GM19463 (cell line): ENCODE results near the gene BTBD9.

Experiments used
- ATAC-seq: cut with Tn5 transposase; IDR thresholded peaks from one replicate; pipeline ENCODE4 v1.9.1; 2021; ENCODE audit warnings: mild to moderate bottlenecking, moderate library complexity; ENCODE audit not compliant: unreplicated experiment

Gene BTBD9

GRCh38 chr6:38403548-38403947, 236.2 kb downstream of the BTBD9 start:
- ATAC-seq, result no peak

DNA sequence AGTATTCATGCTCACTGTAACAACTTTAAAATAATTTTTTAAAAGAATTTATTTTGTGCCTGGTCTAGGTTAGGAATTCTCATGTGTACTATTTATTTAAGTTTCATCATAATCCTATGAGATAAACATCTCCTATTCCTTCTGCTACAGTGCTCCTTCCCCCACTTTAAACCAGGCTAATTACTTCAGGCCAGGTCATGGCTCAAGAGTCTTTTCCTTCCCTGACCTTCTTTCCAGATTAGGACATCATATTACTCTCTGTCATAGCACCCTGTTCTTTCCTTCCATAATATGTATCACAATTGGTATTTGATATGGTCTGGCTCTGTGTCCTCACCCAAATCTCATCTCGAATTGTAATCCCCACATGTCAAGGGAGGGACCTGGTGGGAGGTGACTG, 239.0 kb downstream of the BTBD9 start:
- ATAC-seq, result no peak

- ATAC-seq, result no peak
Observed at GRCh38 chr6:38400101-38400500, 239.6 kb downstream of the BTBD9 start.

- no peak for ATAC-seq
Observed at GRCh38 chr6:38396209-38396608, 243.5 kb downstream of the BTBD9 start.

- no peak for ATAC-seq
Observed at GRCh38 chr6:38393986-38394385, 245.7 kb downstream of the BTBD9 start.

DNA sequence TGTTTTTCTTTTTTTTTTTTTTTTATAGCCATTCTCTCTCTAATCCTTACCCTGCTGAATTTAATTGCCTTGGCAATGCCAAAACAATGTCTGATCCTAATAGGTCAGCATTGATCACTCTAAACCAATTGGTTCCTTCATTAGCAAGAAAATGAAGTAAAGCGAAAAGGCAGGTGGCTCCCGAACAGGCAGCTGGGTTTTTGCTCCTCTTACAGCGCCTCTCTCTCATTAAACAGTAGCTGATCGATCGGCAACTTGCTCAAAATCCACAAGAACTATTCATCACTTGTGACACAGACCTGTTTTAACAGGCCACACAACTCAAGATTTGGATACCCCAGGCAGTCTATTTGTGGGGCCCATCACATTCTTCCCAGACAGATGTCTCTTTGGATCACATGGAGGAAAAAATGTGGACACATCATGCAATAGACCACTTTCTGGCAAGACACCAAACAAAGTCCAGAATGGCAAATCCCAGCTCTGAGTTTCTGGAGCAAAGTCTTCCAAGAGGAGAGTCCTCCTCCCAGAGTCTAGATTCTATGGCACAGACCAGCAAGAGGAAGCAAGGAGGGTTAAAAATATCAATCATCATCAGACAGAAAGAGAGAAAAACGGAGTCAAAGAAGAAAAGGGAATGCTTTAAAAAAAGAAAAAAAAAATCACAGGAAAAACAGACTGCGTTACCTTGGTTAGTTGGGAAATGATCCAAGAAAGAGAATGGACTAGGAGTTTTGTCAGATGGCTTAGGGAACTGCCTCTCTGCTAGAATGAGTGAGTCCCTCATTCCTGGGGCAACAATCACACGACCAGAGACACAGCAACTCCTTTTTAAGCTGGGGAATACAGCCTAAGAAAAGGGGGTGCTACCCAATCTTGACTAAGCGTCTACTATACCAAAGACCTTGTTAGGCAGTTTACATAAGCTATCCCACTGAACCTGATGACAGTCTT, 247.8 kb downstream of the BTBD9 start:
- ATAC-seq, result no peak

GRCh38 chr6:38391206-38391605, 248.5 kb downstream of the BTBD9 start:
- no peak for ATAC-seq

DNA sequence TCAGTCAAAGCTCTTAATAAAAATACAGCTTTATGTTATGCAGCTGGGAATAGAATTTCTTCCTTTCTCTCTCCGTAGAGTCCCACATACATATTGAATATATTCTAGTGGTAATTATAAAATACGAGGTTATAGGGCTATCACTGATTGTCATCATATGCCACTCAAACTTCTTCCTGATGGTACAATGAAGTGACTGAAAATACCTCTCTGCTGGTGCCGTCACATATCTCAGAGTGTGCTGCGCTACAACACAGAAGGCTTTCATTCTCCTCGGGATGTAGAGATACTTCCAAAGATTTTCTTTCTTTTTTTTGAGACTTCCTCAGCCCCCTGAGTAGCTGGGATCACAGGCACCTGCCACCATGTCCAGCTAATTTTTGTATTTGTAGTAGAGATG, 249.9 kb downstream of the BTBD9 start:
- no peak for ATAC-seq

DNA sequence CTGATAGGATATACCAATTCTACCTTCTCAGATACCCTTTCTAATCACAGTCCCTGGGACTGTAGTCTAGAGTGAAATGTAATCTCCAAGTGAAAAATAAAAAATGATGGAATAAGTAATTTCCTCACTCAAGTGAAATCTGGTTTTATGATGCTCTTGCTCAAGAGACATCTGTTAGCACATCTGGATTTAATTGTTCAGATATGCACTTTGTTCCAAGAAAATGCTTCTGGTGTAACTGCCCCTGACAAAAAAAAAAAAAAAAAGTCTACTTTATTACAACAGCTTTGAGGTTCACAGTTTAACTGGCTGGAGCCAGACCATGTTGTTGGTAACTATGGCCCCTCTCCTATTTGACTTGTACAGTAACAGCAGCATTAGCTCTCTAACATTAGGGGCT, 251.8 kb downstream of the BTBD9 start:
- ATAC-seq, result no peak

GRCh38 chr6:38387461-38387860, 252.3 kb downstream of the BTBD9 start:
- no peak for ATAC-seq

DNA sequence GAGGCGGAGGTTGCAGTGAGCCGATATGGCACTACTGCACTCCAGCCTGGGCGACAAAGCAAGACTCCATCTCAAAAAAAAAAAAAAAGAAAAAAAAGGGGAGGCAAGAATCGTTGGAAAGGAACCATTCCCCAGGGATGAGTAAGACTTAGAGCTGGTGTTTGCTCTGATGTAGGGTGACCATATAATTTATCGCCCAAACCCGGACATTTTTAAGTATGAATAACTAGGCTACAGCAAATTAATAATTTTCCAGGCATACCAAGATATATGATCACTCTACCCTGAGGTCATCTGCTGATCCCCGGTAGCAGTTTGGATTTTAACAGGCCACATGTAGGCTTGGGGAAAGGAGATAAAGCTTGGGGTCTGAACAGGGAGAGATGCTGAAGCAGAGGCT, 260.9 kb downstream of the BTBD9 start:
- no peak for ATAC-seq

DNA sequence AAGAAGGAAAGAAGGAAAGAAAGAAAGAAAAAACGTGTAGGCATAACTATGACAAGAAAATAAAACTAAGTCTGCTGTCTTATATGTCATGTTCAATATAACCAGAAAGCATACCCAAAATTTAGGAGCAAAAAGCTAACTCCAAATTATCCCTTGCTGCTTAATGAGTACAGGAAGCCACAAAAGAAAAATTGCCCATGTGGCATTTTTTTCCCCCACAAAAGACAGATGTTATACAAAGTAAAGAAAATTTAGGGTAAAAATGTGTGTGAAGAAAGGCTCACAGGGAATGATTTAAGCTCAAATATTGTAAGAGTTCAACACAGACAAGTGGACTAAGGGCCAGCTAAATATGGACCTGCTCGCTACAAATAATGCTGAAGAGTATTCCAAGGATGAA, 263.8 kb downstream of the BTBD9 start:
- ATAC-seq, result no peak

- no peak for ATAC-seq
Observed at GRCh38 chr6:38375341-38375740, 264.4 kb downstream of the BTBD9 start.

DNA sequence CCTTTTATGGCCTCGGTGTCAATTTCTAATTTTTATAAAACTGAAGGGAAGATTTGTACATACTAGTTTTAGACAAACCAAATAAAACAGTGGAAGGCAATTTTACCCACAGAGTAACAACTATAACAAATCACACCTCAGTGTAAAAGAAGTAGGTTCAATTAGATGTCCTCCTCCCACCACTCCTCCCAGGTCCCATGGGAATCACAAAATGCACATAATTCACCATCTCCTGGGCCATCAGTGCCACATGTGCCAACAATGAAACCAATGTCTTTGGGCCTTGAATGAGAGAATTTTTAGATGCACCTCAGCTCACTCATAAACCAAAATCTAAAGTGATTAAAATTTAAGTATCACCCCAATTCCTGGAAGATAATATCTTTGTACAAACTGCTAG, 267.8 kb downstream of the BTBD9 start:
- no peak for ATAC-seq

DNA sequence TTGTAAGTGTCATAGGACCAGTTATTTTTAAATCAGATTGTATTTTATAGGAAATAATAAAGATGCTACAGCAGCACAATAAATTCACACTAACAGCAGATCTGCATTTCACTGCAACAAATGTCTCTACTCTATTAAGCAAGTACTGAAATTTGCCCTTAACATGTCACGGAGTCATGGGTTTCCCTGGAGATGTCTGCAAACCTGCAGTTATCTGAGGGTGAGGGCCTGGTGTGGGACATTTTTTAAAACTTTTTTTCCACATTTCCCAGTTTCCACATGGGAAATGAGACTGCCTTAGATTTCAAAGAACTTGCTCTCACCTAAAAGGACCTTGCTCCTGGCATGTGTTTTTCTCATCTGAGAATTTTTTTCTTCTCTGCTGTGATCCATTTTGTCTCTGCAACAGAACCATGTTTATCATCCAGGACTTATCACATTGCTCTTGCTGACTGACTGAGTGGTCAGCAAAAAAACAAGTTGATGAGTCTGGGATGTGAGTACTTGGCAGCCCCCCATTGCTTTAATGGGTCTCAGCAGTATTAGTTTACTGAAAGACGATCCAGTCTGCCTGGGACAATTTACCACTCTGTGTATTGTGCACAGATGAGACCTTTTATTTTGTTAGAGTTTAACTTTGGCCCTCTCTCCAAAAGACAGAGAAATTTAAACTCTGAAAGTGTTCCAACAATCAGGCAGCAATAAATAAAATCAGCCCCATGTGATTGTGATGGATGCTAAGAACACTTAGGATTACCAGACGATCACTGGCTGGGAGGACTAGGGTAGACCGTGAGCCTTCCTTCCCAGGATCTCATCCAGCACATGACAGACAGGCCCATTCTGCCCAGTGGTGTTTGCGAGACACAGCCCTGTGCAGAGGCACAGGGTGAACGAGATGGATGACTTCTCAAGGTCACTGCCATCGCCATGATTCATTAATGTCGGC, 268.8 kb downstream of the BTBD9 start:
- no peak for ATAC-seq

DNA sequence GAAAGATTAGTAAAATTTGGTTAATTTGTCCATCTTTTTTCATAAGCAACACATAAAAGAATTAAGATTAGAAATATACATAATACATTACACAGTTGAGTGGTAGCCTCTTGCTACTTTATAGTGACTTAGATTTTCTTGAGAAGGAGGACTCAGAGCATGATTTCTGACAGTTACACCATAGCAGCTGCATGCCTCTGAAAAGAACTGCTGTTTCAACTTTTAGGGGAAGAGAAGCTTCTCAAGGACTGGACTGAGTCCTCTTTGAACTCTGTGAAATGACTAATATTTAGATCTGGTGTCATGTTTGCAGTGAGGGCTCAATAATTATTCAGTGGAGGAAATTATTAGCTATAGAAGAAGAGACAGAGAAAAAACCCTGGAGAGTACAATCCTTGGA, 272.5 kb downstream of the BTBD9 start:
- no peak for ATAC-seq

DNA sequence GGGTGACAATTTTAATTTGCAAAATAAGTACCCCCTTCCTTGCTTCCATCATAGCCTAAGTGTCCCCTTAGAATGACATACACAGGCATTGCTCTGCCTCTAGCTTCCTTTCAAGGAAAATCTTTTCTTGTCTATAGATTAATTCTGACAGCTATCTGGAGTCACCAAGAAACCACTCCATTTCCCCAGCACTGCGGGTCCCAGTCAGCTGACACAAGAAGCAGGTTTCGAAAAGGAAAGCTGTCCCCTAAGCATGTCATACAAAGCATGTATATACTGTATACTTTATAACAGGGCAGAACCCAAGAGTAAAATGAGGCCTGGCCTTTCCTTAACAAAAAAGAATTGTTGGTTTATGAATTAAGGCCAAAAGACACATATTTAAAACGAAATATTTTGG, 273.5 kb downstream of the BTBD9 start:
- no peak for ATAC-seq

DNA sequence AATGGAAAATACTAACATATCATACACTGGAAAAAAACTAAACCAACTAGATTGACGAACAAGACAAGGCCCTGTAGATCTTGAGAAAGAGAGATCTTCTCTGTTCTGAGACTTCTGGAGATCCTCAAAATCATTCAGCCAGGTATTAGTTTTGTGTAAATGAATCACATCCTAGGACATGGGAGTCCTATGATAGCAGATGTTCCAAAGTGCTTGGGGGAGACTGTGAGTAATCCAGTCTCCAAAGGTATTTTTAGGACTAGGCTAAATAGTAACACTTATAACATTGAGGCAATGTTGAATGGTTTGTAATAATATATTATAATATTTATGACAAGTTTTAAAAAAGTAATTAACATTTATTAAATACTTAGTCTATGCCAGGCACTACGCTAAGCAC, 275.0 kb downstream of the BTBD9 start:
- no peak for ATAC-seq

DNA sequence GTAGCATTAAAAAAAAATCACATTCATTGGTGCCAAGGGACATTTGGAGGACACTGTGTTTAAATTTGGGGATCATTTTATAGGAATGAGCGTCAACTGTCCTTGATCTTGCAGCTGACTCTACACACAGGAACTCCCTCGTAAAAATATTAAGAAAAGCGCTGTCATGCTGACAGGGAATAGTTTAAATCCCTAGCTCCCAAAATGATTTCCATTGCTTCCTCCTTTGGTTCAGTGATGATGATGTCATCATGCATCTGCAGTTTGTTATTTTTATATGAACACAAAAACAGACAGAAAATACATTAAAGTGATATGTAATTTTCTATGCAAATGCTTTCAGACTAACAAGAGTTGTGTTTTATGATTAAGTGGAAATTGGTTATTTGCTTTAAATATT, 275.6 kb downstream of the BTBD9 start:
- ATAC-seq, result no peak

DNA sequence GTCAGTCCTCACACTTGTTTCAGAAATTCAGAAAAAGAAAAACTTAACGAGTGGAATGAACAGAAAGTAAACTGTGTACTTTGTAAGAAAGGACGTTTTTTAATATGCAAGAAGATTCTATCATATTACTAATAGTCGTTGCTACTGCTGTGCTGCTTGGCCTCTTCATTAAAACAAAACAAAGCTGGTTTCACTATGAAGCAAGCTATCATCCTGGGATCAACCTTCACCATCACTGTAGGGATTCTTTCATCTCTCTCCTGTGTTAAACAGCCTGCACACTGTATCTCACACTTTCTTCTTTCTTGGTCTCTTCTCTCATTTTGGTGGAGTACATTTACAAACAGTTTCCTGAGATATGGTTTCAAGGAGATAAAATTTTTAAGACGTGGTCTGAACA, 284.2 kb downstream of the BTBD9 start:
- ATAC-seq, result no peak

DNA sequence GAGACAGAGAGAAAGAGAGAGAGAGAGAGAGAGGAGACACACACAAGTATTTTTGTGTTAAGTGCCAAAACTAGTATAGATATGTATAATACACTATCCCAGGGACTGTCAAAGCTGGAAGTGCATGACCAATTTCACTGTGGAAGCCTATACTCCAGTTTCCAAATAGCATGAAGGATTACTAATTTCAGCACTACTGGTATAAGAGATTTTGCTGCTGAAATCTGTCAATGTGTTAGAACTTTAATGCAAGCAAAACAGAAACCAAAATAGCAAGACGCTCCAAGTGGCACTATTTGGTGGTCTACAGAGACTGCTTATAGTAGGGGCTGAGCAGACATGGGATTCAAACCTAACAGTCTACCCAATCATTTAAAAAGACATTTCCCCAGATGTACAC, 284.8 kb downstream of the BTBD9 start:
- ATAC-seq, result no peak

DNA sequence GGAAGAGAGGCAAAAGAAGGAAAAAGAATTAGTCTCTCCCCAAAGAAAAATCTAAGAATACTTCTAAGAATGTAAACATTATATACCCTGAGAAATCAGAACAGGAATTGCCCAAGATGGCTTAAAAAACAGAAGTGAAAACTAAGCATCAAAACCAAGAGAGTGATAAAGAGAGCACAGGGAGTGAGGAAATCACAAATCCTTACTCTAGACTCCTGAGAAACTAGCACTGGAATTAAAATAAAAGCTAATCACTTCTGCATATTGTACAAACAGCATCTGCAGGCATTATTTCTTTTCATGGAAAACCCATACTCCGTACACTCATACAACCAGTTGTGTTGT, 285.7 kb downstream of the BTBD9 start:
- ATAC-seq, result no peak
